Mesothelial cell of epicardium (in vitro differentiated cells): Measurements from ENCODE around the gene MRPS30. TPM values are rescaled to one million over a fixed set of nuclear protein-coding genes. Genes with fewer than 3 reads are reported as not detected.

Experiments used
- DNase-seq, 2 experiments: peaks; one replicate each; pipeline ENCODE4 v3.0.0; 2021; ENCODE audit warnings: low spot score in 2 of 2; ENCODE audit not compliant: unreplicated experiment in 2 of 2
- H3K27ac Mint-ChIP-seq: 2 replicates; pipeline ENCODE4 v1.8.0; 2021; ENCODE audit warnings: mixed read lengths
- H3K27me3 Mint-ChIP-seq: 2 replicates; pipeline ENCODE4 v1.8.0; 2021; ENCODE audit warnings: low read depth, mixed read lengths
- H3K36me3 Mint-ChIP-seq: 2 replicates; pipeline ENCODE4 v1.8.0; 2021; ENCODE audit warnings: mixed read lengths
- H3K4me1 Mint-ChIP-seq: 2 replicates; pipeline ENCODE4 v1.8.0; 2021; ENCODE audit warnings: mixed read lengths
- H3K4me3 Mint-ChIP-seq: 2 replicates; pipeline ENCODE4 v1.8.0; 2021; ENCODE audit warnings: mild to moderate bottlenecking, moderate library complexity, mixed read lengths
- H3K9me3 Mint-ChIP-seq: 2 replicates; pipeline ENCODE4 v1.8.0; 2021; ENCODE audit warnings: mixed read lengths
- CTCF ChIP-seq: fragments of 200-600 bp; sonication (generic); IDR thresholded peaks from one replicate; pipeline ENCODE4 v1.5.0; 2021; ENCODE audit warnings: antibody characterized with exemption; ENCODE audit not compliant: unreplicated experiment
- total RNA-seq: library from RNA; stranded (reverse); gene quantifications from 3 replicates; pipeline ENCODE4 v1.2.1, GENCODE V29; 2021

Gene MRPS30
- total RNA-seq, 1 donor from 2014 or later: 45.4 TPM

DNA sequence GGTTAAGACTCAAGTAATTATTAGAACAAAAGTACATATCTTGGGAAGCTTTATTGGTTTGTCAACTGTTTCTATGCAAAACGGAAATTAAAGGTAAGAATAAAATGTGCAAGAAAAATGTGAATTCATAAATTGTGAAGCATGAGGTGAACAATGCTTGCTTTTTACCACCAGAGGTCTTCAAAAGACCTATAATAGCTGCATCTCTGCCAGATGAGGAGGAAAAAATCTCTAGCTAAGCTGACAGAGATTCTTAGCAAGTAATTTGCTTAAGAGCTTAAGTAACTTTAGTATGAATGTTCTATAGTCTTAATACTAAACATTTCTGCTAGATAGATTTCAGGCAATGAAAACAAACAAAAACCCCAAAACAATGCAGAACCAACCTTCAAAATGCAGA, 54.1 kb downstream of the MRPS30 start:
- Mint-ChIP-seq H3K4me1 (peaks cover 11% of the 10 kb centered on the region), H3K27ac (no peak overlapping the region), H3K9me3 (no peaks in the 10 kb centered on the region), H3K27me3 (no peaks in the 10 kb centered on the region), H3K4me3 (no peak overlapping the region), H3K36me3 (no peaks in the 10 kb centered on the region)
- DNase-seq: no peak
- TF ChIP-seq CTCF: no peak
